Lung (tissue), 12 donors: Measurements from ENCODE around the gene RASAL2. TPM values are rescaled to one million over a fixed set of nuclear protein-coding genes. Genes with fewer than 3 reads are reported as not detected.
A peak's percentile ranks its signal among the peaks of the same experiment; 100 is the strongest.

Experiments used
- ATAC-seq: fragments of 200-7000 bp; cut with Tn5 transposase; one replicate; pipeline ENCODE4 v1.9.1; 2020; ENCODE audit warnings: moderate number of reproducible peaks; ENCODE audit not compliant: insufficient read depth, low FRiP score
- DNase-seq, 3 donors: peaks; one replicate each; pipeline ENCODE4 v3.0.0-alpha.2; 2013 to 2017
- H3K27ac ChIP-seq, 2 donors: one replicate each; pipeline ENCODE4 v1.5.1; 2013; ENCODE audit warnings: mild to moderate bottlenecking in 2 of 2, moderate library complexity in 2 of 2, control low read depth in 1 of 2, inconsistent platforms in 1 of 2, low read depth in 1 of 2, low read length in 1 of 2
- H3K27me3 ChIP-seq, 3 donors: one replicate each; pipeline ENCODE4 v1.5.1; 2013; ENCODE audit warnings: low read length in 2 of 3; ENCODE audit not compliant: control insufficient read depth in 3 of 3, insufficient read depth in 3 of 3
- H3K36me3 ChIP-seq, 4 donors: one replicate each; pipeline ENCODE4 v1.5.1; 2013; ENCODE audit warnings: low read length in 4 of 4, mild to moderate bottlenecking in 1 of 4, moderate library complexity in 1 of 4; ENCODE audit not compliant: control insufficient read depth in 4 of 4, insufficient read depth in 4 of 4
- H3K4me1 ChIP-seq, 5 donors: one replicate each; pipeline ENCODE4 v1.5.1; 2013; ENCODE audit warnings: low read length in 5 of 5, mild to moderate bottlenecking in 2 of 5, moderate library complexity in 1 of 5; ENCODE audit not compliant: control insufficient read depth in 5 of 5, insufficient read depth in 5 of 5
- H3K4me3 ChIP-seq: one replicate; pipeline ENCODE4 v1.5.1; 2013; ENCODE audit warnings: mild to moderate bottlenecking, control low read depth, moderate library complexity
- H3K9ac ChIP-seq, 2 donors: one replicate each; pipeline ENCODE4 v1.5.1; 2013; ENCODE audit warnings: low read length in 2 of 2, control low read depth in 1 of 2; ENCODE audit not compliant: insufficient read depth in 1 of 2
- H3K9me3 ChIP-seq, 4 donors: one replicate each; pipeline ENCODE4 v1.5.1; 2013; ENCODE audit warnings: low read length in 3 of 4, mild to moderate bottlenecking in 1 of 4, moderate library complexity in 1 of 4; ENCODE audit not compliant: control insufficient read depth in 4 of 4, insufficient read depth in 3 of 4
- WGBS, 2 donors: extraction: QIAGEN DNeasy Blood & Tissue Kit; methylation state at CpG; one replicate each; pipeline ENCODE4 v1.1.7; 2013; 5-methylcytosine and 5-hydroxymethylcytosine counted together
- polyA plus RNA-seq, 2 donors: library from polyadenylated mRNA; stranded (reverse); fragments of 200-250 nt; gene quantifications; one replicate each; pipeline ENCODE4 v1.2.1, GENCODE V29; 2013
- total RNA-seq, 2 donors: library from RNA; depleted of rRNA in 1 of 2; stranded (reverse); fragments of >200 nt in 1 of 2; gene quantifications; one replicate each; pipeline ENCODE4 v1.2.1, GENCODE V29; 2014 to 2021
- TF ChIP-seq, protein P1 (sequence below): IDR thresholded peaks from 2 replicates; pipeline ENCODE4 v1.5.1; 2012; ENCODE audit warnings: mild to moderate bottlenecking; ENCODE audit errors: control extremely low read depth, extremely low read depth
- donor health status: control.
- donor health status: control.
- donor health status: Bipolar disorder and iron deficiency.
- donor health status: healthy.
- donor health status: DM: yes; HTN: yes; CAD: no.

RASAL2 gene
- total and polyA plus RNA-seq, 4 donors, result 4.9 to 34.8 (median 15.8) TPM

DNA sequence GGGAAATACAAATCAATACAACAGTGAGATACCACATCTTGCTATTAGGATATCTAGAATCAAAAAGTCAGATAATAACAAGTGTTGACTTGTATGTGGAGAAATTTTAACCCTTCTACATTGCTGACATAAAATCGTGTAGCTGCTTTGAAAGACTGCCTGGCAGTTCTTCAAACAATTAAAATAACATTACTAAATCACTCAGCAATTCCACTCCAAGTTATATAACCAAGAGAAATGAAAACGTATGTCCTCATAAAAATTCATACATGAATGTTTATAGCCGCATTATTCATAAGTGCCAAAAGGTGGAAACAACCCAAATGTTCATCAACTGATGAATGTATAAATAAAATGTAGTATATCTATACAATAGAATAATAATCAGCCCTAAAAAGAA, 164.6 kb downstream of the RASAL2 start:
- Histone ChIP-seq H3K9me3 (peaks cover 0 to 2% (median 0%) of the 10 kb centered on the region in 4 donors), H3K27me3 (no peaks in the 10 kb centered on the region), H3K9ac (no peak overlapping the region), H3K4me1 (peaks cover 0 to 15% (median 5%) of the 10 kb centered on the region in 5 donors), H3K4me3 (no peak overlapping the region), H3K36me3 (no peaks in the 10 kb centered on the region), H3K27ac (no peak overlapping the region)
- TF ChIP-seq, protein P1, sequence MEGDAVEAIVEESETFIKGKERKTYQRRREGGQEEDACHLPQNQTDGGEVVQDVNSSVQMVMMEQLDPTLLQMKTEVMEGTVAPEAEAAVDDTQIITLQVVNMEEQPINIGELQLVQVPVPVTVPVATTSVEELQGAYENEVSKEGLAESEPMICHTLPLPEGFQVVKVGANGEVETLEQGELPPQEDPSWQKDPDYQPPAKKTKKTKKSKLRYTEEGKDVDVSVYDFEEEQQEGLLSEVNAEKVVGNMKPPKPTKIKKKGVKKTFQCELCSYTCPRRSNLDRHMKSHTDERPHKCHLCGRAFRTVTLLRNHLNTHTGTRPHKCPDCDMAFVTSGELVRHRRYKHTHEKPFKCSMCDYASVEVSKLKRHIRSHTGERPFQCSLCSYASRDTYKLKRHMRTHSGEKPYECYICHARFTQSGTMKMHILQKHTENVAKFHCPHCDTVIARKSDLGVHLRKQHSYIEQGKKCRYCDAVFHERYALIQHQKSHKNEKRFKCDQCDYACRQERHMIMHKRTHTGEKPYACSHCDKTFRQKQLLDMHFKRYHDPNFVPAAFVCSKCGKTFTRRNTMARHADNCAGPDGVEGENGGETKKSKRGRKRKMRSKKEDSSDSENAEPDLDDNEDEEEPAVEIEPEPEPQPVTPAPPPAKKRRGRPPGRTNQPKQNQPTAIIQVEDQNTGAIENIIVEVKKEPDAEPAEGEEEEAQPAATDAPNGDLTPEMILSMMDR, result no peak
- ATAC-seq (no peak), DNase-seq (peak in 1 of 3 donors; percentile 14)
- WGBS, 2 donors, result 62 to 72% methylated on average over 3 of the region's 3 CpGs

DNA sequence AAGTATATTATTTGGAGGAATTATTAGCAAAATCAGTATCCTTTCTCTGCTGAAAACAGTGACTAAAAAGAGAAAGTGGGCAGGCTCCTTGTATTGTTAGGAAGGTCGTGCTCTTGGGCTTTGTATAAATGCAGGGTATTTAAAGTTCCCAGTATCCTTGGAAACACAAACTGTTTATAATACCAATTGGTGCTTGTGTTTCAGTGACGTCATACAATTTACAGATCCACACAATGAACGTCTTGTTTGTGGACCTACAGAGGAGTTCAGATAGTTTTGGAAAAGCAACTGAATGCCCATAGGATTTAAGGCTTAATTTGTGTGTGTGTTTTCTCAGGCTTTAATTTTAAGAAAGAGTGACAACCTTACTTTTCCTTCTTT, 168.2 kb downstream of the RASAL2 start:
- TF ChIP-seq, protein P1, result no peak
- Histone ChIP-seq H3K4me1 (peaks cover 0 to 15% (median 5%) of the 10 kb centered on the region in 5 donors), H3K9ac (peak overlapping the region in 1 of 2 donors; percentile 51), H3K27me3 (no peaks in the 10 kb centered on the region), H3K27ac (peak overlapping the region in 1 of 2 donors; percentile 33), H3K9me3 (peaks cover 0 to 2% (median 0%) of the 10 kb centered on the region in 4 donors), H3K36me3 (no peaks in the 10 kb centered on the region), H3K4me3 (no peak overlapping the region)
- DNase-seq (peak in 2 of 3 donors; percentile 77 to 84), ATAC-seq (no peak)
- 34 to 57% methylated on average over 3 of the region's 3 CpGs for WGBS, 2 donors

GRCh38 chr1:178263341-178263740, 169.4 kb downstream of the RASAL2 start:
- Histone ChIP-seq H3K36me3 (no peaks in the 10 kb centered on the region), H3K4me3 (no peak overlapping the region), H3K9ac (no peak overlapping the region), H3K27me3 (no peaks in the 10 kb centered on the region), H3K9me3 (peaks cover 0 to 2% (median 0%) of the 10 kb centered on the region in 4 donors), H3K27ac (no peak overlapping the region), H3K4me1 (peaks cover 0 to 15% (median 5%) of the 10 kb centered on the region in 5 donors)
- DNase-seq (peak in 1 of 3 donors; percentile 39), ATAC-seq (peak; percentile 49)
- WGBS, 2 donors, result 30 to 41% methylated on average over 2 of the region's 2 CpGs
- TF ChIP-seq, protein P1, result no peak

DNA sequence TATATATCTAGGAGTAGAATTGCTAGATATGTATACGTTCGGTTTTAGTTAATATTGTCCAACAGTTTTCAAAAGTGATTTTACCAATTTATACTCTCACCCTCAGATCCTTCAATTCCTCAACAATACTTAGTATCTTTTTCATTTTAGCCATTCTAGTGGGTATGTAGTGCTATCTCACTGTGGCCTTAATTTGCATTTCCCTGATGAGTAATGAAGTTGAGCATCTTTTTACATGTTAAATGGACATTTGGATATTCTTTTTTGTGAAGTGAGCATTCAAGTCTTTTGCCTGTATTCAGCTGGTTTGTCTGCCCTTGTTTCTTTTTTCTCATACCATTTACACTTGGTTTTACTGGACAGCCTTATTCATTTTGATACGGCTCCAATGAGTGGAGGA, 172.2 kb downstream of the RASAL2 start:
- TF ChIP-seq, protein P1, result no peak
- ATAC-seq, result no peak
- no peak overlapping the region for H3K27ac ChIP-seq

More for the DNA sequence above, 172.2 kb downstream of the RASAL2 start:
- Histone ChIP-seq H3K4me3 (no peak overlapping the region), H3K9me3 (no peaks in the 10 kb centered on the region), H3K27me3 (no peaks in the 10 kb centered on the region), H3K9ac (no peak overlapping the region), H3K4me1 (peaks cover 3 to 15% (median 5%) of the 10 kb centered on the region in 5 donors), H3K36me3 (no peaks in the 10 kb centered on the region)
- no peak for DNase-seq
- 95 to 97% methylated on average over 3 of the region's 3 CpGs for WGBS, 2 donors
